T-helper 1 cell treated with Interleukin-12 subunit alpha and Interleukin-12 subunit beta and Interleukin-4 antibody, amounts not matched to agents 30 μg/mL and 1 μg/mL, for 36 hours (primary cell): Measurements from ENCODE around the gene GORASP2.

Source experiments
- H3K27ac Mint-ChIP-seq: one replicate; pipeline ENCODE4 v1.8.0; 2021; ENCODE audit warnings: mild to moderate bottlenecking, mixed read lengths
- H3K27me3 Mint-ChIP-seq: one replicate; pipeline ENCODE4 v1.8.0; 2021; ENCODE audit warnings: low read depth, mixed read lengths
- H3K36me3 Mint-ChIP-seq: one replicate; pipeline ENCODE4 v1.8.0; 2021; ENCODE audit warnings: low read depth, mixed read lengths
- H3K4me1 Mint-ChIP-seq: one replicate; pipeline ENCODE4 v1.8.0; 2021; ENCODE audit warnings: low read depth, mixed read lengths
- H3K4me3 Mint-ChIP-seq: one replicate; pipeline ENCODE4 v1.8.0; 2021; ENCODE audit warnings: mild to moderate bottlenecking, moderate library complexity, mixed read lengths
- H3K9me3 Mint-ChIP-seq: one replicate; pipeline ENCODE4 v1.8.0; 2021; ENCODE audit warnings: mixed read lengths

Gene GORASP2

DNA sequence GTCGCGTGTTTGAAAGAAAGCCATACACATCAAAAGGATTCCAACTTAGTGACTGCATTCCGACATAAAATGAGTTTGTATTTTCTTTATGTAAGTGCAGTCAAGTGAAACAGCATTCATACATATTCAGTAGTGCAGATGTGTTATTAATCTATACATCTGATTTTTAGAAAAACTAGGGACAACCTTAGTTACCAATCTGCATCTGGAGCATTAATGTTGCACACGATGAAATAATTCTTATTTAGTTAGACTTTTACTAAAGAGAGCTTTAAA is 1.9 kb downstream of the GORASP2 start:
- no peak overlapping the region for H3K27ac Mint-ChIP-seq
- no peaks in the 10 kb centered on the region for H3K27me3 Mint-ChIP-seq
- H3K4me3 Mint-ChIP-seq = no peak overlapping the region
- H3K36me3 Mint-ChIP-seq = peaks cover 7% of the 10 kb centered on the region
- H3K4me1 Mint-ChIP-seq = peaks cover 36% of the 10 kb centered on the region
- H3K9me3 Mint-ChIP-seq = peaks cover 4% of the 10 kb centered on the region

DNA sequence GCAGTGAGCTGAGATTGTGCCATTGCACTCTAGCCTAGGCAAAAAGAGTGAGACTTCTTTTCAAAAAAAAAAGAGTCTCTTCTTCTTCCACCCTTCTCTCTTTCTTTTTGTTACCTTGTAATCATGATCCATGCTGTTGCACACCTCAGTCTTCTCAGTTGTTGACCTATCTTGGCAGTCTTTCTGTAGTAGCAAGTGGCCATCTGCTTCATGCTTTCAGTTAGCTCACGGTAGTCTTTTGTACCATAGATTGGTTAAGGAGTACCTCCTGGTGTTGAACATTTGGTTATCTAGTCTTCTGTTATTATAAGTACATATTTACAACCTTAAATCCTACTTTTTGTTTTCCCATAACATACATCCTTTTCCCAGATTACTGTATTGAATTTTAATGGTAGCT is 3.1 kb downstream of the GORASP2 start:
- H3K27ac Mint-ChIP-seq = no peak overlapping the region

DNA sequence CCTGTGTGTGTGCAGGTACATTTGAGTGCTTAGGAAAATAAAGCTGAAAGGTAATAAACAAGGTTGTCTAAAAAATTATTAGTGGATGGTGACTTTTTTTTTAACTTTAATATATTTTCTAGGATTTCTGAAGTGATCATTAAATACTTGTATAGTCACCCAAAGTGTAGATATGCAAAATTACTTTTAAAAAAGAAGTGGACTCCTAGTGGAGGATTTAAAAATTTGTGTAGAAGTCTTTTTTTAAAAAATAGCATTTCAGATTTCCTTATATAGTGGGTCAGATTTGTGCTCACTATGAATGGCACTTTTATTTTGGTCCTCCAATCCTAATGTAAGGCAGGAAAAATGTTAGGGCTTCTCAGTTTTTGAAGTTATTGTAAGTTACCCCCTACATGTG is 3.9 kb downstream of the GORASP2 start:
- peaks cover 3% of the 10 kb centered on the region for H3K36me3 Mint-ChIP-seq
- peaks cover 4% of the 10 kb centered on the region for H3K9me3 Mint-ChIP-seq
- peaks cover 31% of the 10 kb centered on the region for H3K4me1 Mint-ChIP-seq
- no peaks in the 10 kb centered on the region for H3K27me3 Mint-ChIP-seq
- H3K4me3 Mint-ChIP-seq = no peak overlapping the region
- H3K27ac Mint-ChIP-seq = no peak overlapping the region

More for the DNA sequence above, 3.1 kb downstream of the GORASP2 start:
- H3K4me3 Mint-ChIP-seq = no peak overlapping the region
- peaks cover 31% of the 10 kb centered on the region for H3K4me1 Mint-ChIP-seq
- no peaks in the 10 kb centered on the region for H3K27me3 Mint-ChIP-seq
- H3K36me3 Mint-ChIP-seq = peaks cover 4% of the 10 kb centered on the region
- H3K9me3 Mint-ChIP-seq = peaks cover 4% of the 10 kb centered on the region

DNA sequence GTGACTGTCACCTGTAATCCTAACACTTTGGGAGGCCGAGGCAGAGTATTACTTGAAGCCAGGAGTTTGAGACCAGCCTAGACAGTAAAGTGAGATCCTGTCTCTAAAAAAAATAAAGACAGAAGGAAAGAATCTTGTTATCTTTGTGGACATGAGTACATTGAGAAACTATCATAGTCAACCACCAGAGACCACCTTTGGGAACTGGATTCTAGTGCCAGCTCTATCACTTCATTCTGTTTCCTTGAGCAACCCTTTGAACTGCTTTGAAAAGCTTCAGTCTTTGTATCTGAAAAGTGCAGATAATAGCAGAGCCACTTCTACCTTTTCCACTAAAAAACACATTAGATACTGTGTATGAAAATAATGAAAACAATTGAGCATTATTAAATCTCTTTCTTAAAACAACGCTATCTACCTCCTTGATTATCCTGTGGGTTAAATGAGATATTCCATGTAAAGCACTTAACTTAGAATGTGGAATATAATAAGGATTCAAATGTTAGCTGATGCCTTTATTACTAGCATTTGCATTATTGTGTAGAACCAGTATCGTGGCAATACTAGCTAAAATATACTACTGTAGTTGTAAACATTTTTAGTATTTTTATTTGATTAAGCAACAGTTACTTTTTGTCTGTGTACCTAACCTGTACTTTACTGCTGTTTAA is 8.8 kb downstream of the GORASP2 start:
- H3K4me3 Mint-ChIP-seq = no peak overlapping the region
- no peaks in the 10 kb centered on the region for H3K27me3 Mint-ChIP-seq
- H3K4me1 Mint-ChIP-seq = peaks cover 24% of the 10 kb centered on the region
- no peaks in the 10 kb centered on the region for H3K36me3 Mint-ChIP-seq
- no peak overlapping the region for H3K27ac Mint-ChIP-seq
- no peaks in the 10 kb centered on the region for H3K9me3 Mint-ChIP-seq

DNA sequence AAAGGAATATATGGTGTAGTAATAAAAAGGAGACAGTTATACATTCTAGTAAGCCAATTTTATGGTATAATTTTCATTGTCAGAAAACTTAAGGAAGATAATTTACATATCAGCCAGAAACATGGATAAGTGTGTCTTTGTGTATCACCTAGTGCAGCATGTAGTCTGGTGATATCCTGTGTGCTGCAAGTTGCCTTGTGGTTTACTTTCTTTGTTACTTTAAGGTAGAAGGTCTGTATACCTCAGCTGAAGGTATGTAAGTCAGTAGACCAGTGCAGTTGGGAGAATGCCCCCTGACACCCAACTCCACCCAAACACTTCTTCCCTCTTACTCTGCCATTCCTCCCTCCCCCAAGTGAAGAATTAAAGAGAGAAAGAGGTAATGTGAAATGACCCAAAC is 11.0 kb downstream of the GORASP2 start:
- Mint-ChIP-seq H3K27ac (no peak overlapping the region), H3K4me1 (peaks cover 17% of the 10 kb centered on the region), H3K9me3 (no peaks in the 10 kb centered on the region), H3K36me3 (no peaks in the 10 kb centered on the region), H3K4me3 (no peak overlapping the region), H3K27me3 (no peaks in the 10 kb centered on the region)

DNA sequence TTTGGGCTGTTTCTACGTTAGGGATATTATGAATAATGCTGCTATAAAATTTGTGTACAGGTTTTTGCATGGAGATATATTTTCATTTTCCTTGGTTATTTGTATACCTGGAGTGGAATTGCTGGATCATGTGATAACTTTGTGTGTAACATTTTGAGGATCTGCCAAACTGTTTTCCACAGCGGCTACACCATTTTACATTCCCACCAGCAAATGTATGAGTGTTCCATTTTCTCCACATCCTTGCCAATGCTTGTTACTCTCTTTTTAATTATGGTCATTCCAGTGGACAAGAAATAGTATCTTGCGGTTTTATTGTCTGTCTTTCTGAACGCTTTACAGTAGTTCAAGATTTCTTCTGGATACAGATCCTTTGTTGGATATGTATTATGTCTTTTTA is 13.6 kb downstream of the GORASP2 start:
- Mint-ChIP-seq H3K4me3 (no peak overlapping the region), H3K4me1 (peaks cover 22% of the 10 kb centered on the region), H3K27me3 (no peaks in the 10 kb centered on the region), H3K36me3 (peaks cover 5% of the 10 kb centered on the region), H3K9me3 (no peaks in the 10 kb centered on the region), H3K27ac (no peak overlapping the region)

DNA sequence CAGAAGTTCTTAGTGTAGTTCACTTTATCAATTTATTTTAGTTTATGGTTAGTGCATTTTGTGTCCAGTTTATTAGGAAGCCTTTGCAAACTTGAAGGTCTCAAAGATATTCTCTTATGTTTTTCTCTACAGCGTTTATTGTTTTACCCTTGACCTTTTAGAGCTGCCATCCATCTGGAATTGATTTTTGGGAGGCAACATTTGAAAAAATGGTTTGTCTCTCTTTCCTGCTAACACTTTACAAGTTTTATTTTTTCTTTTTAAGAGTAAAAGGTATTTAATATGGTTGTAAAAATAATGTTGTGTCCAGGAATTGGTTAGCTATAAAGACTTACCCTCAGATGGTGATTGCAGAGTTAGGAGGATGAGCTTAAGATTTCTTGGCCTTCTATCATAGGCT is 14.0 kb downstream of the GORASP2 start:
- Mint-ChIP-seq H3K9me3 (no peaks in the 10 kb centered on the region), H3K27me3 (no peaks in the 10 kb centered on the region), H3K4me1 (peaks cover 21% of the 10 kb centered on the region), H3K27ac (no peak overlapping the region), H3K36me3 (peaks cover 5% of the 10 kb centered on the region), H3K4me3 (no peak overlapping the region)

DNA sequence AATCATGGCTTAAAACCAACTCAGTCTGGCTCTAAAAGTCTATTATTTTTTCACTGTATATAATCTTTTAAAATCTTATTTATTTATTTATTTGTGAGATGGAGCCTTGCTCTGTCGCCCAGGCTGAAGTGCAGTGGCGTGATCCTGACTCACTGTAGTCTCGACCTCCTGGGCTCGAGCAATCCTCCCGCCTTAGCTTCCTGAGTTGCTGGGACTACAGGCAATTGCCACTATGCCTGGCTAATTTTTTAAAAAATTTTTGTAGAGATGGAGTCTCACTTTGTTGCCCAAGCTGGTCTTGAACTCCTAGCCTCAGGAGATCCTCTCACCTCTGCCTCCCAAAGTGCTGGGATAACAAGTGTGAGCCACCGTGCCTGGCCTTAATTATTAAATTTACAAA is 14.5 kb downstream of the GORASP2 start:
- Mint-ChIP-seq H3K9me3 (no peaks in the 10 kb centered on the region), H3K36me3 (peaks cover 5% of the 10 kb centered on the region), H3K27ac (no peak overlapping the region), H3K4me3 (no peak overlapping the region), H3K27me3 (no peaks in the 10 kb centered on the region), H3K4me1 (peaks cover 16% of the 10 kb centered on the region)

DNA sequence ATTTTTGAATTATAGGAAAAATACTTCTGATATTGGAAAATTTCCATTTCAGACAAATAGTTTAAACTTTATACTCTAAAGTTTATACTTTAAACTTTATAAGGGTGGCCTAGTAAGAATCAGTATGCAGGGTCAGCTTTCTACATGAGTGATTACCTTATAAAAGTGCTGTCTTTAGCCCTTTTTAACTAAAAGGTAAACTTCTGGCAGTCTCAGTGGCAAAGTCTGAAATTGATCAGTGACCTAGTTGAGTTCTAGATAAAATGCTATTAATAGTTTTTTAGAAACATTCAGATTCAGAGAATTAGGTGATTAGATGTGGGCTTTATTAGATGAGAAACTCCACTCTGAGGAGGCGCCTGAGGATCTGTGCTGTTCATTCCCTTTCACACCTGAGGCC is 15.5 kb downstream of the GORASP2 start:
- H3K4me1 Mint-ChIP-seq = peaks cover 15% of the 10 kb centered on the region

DNA sequence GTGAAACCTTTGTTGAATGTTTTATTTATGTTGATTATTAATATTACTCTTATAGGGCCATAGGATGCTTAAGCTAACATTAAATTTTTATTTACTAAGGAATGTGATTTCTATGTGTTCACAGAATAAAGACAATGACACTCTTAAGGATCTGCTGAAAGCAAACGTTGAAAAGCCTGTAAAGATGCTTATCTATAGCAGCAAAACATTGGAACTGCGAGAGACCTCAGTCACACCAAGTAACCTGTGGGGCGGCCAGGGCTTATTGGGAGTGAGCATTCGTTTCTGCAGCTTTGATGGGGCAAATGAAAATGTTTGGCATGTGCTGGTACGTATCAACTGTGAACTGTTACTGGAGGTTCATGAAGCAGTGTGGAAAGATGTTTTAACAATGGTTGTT is 20.4 kb downstream of the GORASP2 start:
- Mint-ChIP-seq H3K36me3 (peaks cover 37% of the 10 kb centered on the region), H3K27me3 (no peaks in the 10 kb centered on the region), H3K4me1 (peaks cover 4% of the 10 kb centered on the region), H3K4me3 (no peak overlapping the region), H3K27ac (no peak overlapping the region), H3K9me3 (no peaks in the 10 kb centered on the region)

More for the DNA sequence above, 15.5 kb downstream of the GORASP2 start:
- H3K4me3 Mint-ChIP-seq = no peak overlapping the region
- no peaks in the 10 kb centered on the region for H3K27me3 Mint-ChIP-seq
- H3K27ac Mint-ChIP-seq = no peak overlapping the region
- H3K36me3 Mint-ChIP-seq = peaks cover 7% of the 10 kb centered on the region
- no peaks in the 10 kb centered on the region for H3K9me3 Mint-ChIP-seq

DNA sequence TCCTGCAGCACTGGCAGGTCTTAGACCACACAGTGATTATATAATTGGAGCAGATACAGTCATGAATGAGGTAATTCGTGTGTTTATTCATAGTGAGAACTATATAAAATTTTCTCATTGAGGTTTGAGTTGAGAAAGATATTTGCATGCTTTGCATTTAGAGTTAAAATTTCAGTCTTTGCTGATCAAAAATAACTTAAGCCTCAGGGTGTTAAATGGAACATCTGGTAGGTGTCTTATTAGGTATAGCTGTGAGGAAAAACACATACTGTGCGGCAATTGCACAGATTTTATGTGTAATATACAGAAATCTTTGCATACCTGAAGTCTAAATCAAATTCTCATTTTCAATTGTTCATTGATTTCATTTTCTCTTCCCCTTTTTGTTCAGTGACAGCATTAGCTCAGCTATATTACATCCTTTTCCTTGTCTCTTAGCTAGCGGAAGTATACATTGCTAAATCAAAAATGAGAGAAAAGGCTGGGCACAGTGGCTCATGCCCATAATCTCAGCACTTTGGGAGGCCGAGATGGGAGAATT is 21.2 kb downstream of the GORASP2 start:
- no peaks in the 10 kb centered on the region for H3K9me3 Mint-ChIP-seq
- no peak overlapping the region for H3K27ac Mint-ChIP-seq
- H3K27me3 Mint-ChIP-seq = no peaks in the 10 kb centered on the region
- H3K4me3 Mint-ChIP-seq = no peak overlapping the region
- peaks cover 4% of the 10 kb centered on the region for H3K4me1 Mint-ChIP-seq
- H3K36me3 Mint-ChIP-seq = peaks cover 44% of the 10 kb centered on the region

DNA sequence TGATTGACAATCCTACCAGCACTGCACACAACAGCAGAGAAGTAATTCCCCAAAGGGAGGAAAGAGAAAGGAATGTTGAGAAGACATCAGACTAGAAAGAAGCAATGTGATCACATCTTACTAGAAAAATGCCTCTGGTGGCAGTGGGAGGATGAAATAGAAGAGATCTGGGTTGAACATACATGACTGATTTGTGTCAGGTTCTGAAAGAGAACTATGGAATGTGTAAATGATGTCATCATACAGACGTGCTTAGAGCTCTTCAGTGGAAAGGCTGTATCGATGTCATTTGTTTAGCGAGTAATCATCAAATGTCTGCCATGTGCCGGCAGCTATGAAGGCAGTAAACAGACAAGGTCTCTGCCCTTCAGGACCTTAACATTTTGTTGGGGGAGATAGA is 24.9 kb downstream of the GORASP2 start:
- H3K4me1 Mint-ChIP-seq = no peaks in the 10 kb centered on the region
- no peak overlapping the region for H3K4me3 Mint-ChIP-seq
- no peak overlapping the region for H3K27ac Mint-ChIP-seq
- no peaks in the 10 kb centered on the region for H3K9me3 Mint-ChIP-seq
- H3K27me3 Mint-ChIP-seq = no peaks in the 10 kb centered on the region
- peaks cover 60% of the 10 kb centered on the region for H3K36me3 Mint-ChIP-seq

DNA sequence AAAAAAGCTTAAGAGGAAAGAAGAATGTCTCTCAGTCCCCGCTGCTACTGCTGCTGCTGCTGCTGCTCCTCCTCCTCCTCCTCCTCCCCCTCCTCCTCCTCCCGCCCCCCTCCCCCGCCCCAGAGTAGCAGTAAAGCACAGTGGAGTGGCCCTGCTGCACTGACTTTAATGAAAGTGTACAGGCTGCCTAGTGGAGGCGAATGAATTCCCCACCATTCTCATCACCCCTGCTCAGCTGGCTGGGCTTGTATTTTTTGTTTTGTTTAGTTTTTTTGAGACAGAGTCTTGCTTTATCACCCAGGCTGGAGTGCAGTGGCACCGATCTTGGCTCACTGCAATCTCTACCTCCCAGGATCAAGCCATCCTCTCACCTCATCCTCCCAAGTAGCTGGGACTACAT is 34.3 kb downstream of the GORASP2 start:
- Mint-ChIP-seq H3K27me3 (no peaks in the 10 kb centered on the region), H3K9me3 (no peaks in the 10 kb centered on the region), H3K4me1 (peaks cover 2% of the 10 kb centered on the region), H3K27ac (no peak overlapping the region), H3K4me3 (no peak overlapping the region), H3K36me3 (peaks cover 30% of the 10 kb centered on the region)

DNA sequence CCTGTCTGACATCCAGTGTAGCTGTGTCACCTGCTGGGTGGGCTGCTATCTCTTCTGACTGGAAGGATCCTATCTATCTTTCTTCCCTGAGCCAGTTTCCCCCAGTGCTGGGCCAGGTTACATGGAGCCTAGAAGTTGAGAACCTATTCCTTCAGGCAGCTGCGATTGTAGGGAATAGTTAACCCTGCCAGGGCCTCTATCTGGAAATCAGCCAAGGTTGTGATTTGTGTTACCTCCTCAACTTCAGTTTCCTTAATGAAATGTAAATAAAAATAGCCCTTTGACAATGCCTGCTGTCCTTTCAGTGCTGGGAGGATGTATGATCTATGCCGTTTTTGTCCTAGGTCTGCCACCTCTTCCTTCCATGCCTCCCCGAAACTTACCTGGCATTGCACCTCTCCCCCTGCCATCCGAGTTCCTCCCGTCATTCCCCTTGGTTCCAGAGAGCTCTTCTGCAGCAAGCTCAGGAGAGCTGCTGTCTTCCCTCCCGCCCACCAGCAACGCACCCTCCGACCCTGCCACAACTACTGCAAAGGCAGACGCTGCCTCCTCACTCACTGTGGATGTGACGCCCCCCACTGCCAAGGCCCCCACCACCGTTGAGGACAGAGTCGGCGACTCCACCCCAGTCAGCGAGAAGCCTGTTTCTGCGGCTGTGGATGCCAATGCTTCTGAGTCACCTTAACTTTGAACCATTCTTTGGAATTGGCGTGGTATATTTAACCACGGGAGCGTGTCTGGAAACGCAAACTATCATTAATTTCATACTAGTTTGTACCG is 36.6 kb downstream of the GORASP2 start:
- H3K27me3 Mint-ChIP-seq = no peaks in the 10 kb centered on the region
- H3K36me3 Mint-ChIP-seq = peaks cover 26% of the 10 kb centered on the region
- no peaks in the 10 kb centered on the region for H3K9me3 Mint-ChIP-seq
- H3K27ac Mint-ChIP-seq = no peak overlapping the region
- peaks cover 2% of the 10 kb centered on the region for H3K4me1 Mint-ChIP-seq
- no peak overlapping the region for H3K4me3 Mint-ChIP-seq

DNA sequence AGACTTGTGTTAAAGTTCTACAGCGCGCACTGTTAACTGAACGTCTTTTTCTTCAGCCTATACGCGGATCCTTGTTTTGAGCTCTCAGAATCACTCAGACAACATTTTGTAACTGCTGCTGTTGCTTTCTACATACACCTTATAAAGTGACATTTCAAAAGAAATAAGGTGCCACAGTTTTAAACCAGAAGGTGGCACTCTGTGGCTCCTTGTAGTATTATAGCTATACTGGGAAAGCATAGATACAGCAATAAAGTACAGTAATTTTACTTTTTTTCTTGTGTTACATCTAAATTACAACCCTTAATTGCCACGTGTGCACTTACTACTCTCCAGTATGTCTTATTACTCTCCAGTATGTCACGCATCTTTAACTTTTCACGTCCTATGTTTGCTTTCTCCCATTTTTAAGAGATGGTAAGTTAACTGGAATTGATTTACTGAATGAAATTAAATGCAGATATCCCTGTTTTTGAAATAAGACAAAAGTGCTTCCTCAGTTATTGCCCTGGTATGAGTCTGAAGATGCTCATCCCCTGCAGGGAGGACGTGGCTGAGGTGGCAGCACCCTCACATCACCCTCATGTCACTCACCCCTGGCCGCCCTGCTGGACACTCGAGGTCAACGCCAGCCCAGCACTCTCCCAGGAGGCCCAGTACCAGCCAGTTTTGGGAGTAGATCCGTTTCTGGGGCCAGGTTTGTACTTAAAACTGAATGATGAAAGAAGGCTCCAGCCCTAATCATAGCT is 37.8 kb downstream of the GORASP2 start:
- Mint-ChIP-seq H3K36me3 (peaks cover 26% of the 10 kb centered on the region), H3K27ac (no peak overlapping the region), H3K4me1 (peaks cover 2% of the 10 kb centered on the region), H3K9me3 (no peaks in the 10 kb centered on the region), H3K27me3 (no peaks in the 10 kb centered on the region), H3K4me3 (no peak overlapping the region)
